Measurements from ENCODE around the gene RNPEPL1.

Gene RNPEPL1

GRCh38 chr2:240575101-240575965 is 7.0 kb downstream of the RNPEPL1 start:
- in situ Hi-C loops (cut with HindIII; ENCODE audit: low sequenced_read_pairs) = no loop called here

GRCh38 chr2:240576036-240576435 is 7.8 kb downstream of the RNPEPL1 start:
- in situ Hi-C loops (cut with HindIII; ENCODE audit: low sequenced_read_pairs) = no loop called here

- in situ Hi-C loops (cut with HindIII; ENCODE audit: low sequenced_read_pairs) = no loop called here
These were observed 8.3 kb downstream of the RNPEPL1 start for GRCh38 chr2:240576436-240577205.

GRCh38 chr2:240577281-240578109 is 9.2 kb downstream of the RNPEPL1 start:
- in situ Hi-C loops (cut with HindIII; ENCODE audit: low sequenced_read_pairs) = no loop called here

GRCh38 chr2:240578110-240578450 is 9.8 kb downstream of the RNPEPL1 start:
- in situ Hi-C loops (cut with HindIII; ENCODE audit: low sequenced_read_pairs) = no loop called here

- in situ Hi-C loops (cut with HindIII; ENCODE audit: low sequenced_read_pairs) = no loop called here
These were observed 10.2 kb downstream of the RNPEPL1 start for GRCh38 chr2:240578488-240578887.

GRCh38 chr2:240579071-240579762 is 10.9 kb downstream of the RNPEPL1 start:
- in situ Hi-C loops (cut with HindIII; ENCODE audit: low sequenced_read_pairs) = no loop called here

- in situ Hi-C loops (cut with HindIII; ENCODE audit: low sequenced_read_pairs) = no loop called here
These were observed 11.7 kb downstream of the RNPEPL1 start for GRCh38 chr2:240579771-240580614.

- in situ Hi-C loops (cut with HindIII; ENCODE audit: low sequenced_read_pairs) = no loop called here
These were observed 13.5 kb downstream of the RNPEPL1 start for GRCh38 chr2:240581811-240582210.

- in situ Hi-C loops (cut with HindIII; ENCODE audit: low sequenced_read_pairs) = no loop called here
These were observed 14.5 kb downstream of the RNPEPL1 start for GRCh38 chr2:240582781-240583180.

- in situ Hi-C loops (cut with HindIII; ENCODE audit: low sequenced_read_pairs) = no loop called here
These were observed 15.5 kb downstream of the RNPEPL1 start for GRCh38 chr2:240583774-240584173.

GRCh38 chr2:240584486-240585031 is 16.3 kb downstream of the RNPEPL1 start:
- in situ Hi-C loops (cut with HindIII; ENCODE audit: low sequenced_read_pairs) = no loop called here

GRCh38 chr2:240585101-240585500 is 16.8 kb downstream of the RNPEPL1 start:
- in situ Hi-C loops (cut with HindIII; ENCODE audit: low sequenced_read_pairs) = no loop called here

- in situ Hi-C loops (cut with HindIII; ENCODE audit: low sequenced_read_pairs) = no loop called here
These were observed 17.5 kb downstream of the RNPEPL1 start for GRCh38 chr2:240585681-240586197.

- in situ Hi-C loops (cut with HindIII; ENCODE audit: low sequenced_read_pairs) = no loop called here
These were observed 18.1 kb downstream of the RNPEPL1 start, which contains the start of gene CAPN10 for GRCh38 chr2:240586198-240586918. Gene CAPN10 (plus strand): TSS chr2:240586734. CDS start chr2:240586912, 178 bp downstream.

GRCh38 chr2:240586919-240587800 is 18.9 kb downstream of the RNPEPL1 start:
- in situ Hi-C loops (cut with HindIII; ENCODE audit: low sequenced_read_pairs) = no loop called here

- in situ Hi-C loops (cut with HindIII; ENCODE audit: low sequenced_read_pairs) = no loop called here
These were observed 19.8 kb downstream of the RNPEPL1 start for GRCh38 chr2:240588006-240588655.
